Peyer's patch (tissue), 4 donors: ENCODE measurements around the gene SLC39A11.

Experiments
- POLR2A ChIP-seq, 2 donors: fragments of 450-650 bp; IDR thresholded peaks; one replicate each; pipeline ENCODE4 v1.5.1; 2017; ENCODE audit warnings: antibody characterized with exemption in 2 of 2, mild to moderate bottlenecking in 2 of 2, moderate library complexity in 2 of 2
- TF ChIP-seq, protein P1 (sequence below), 6 experiments: fragments of 450-650 bp in 4 of 6; fragments of 200-600 bp in 2 of 6; sonication (generic) in 1 of 6; IDR thresholded peaks; one replicate each; pipeline ENCODE4 v1.5.1; 2017 to 2019; ENCODE audit warnings: antibody characterized with exemption in 6 of 6, mild to moderate bottlenecking in 3 of 6, moderate library complexity in 1 of 6

DNA sequence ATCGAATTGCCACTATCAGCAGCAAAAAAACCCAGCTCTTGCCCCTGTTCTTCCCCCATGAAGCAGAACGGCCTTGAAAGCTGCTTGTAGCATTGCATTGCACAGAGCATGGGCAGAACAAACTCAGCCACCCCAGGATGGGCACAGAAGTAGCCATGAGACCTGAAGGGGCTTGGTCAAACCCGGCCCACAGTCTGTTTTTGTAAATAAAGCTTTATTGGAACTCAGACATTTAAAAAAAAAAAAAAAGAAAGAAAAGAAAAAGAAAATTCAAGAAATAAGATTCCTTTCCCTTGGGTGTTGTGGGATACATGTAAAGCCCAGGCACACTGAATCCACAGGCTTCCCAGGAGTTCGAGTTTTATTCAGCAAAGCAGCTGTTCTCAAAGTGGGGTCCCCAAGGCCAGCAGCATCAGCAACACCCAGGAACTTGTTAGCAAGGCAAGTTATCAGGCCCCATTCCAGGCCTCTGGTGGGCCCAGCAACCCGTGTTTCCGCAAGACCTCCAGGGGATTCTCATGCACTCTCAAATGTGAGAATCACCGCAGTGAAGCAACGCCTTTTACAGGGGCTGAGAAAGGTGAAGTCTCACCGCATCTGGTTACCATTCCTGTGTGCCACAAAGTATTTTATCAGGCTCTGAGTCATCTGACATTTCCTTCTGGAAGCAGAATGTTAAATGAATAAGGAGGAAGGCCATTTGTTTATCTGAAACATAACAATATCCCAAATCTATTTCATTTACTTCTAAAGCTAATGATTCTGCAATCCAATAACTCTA is 108.2 kb downstream of the SLC39A11 start:
- no peak for TF ChIP-seq POLR2A (IDR thresholded peaks at IDR 0.05)
- TF ChIP-seq, protein P1, sequence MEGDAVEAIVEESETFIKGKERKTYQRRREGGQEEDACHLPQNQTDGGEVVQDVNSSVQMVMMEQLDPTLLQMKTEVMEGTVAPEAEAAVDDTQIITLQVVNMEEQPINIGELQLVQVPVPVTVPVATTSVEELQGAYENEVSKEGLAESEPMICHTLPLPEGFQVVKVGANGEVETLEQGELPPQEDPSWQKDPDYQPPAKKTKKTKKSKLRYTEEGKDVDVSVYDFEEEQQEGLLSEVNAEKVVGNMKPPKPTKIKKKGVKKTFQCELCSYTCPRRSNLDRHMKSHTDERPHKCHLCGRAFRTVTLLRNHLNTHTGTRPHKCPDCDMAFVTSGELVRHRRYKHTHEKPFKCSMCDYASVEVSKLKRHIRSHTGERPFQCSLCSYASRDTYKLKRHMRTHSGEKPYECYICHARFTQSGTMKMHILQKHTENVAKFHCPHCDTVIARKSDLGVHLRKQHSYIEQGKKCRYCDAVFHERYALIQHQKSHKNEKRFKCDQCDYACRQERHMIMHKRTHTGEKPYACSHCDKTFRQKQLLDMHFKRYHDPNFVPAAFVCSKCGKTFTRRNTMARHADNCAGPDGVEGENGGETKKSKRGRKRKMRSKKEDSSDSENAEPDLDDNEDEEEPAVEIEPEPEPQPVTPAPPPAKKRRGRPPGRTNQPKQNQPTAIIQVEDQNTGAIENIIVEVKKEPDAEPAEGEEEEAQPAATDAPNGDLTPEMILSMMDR (IDR thresholded peaks at IDR 0.05), result no peak
